Measurements from ENCODE around the gene MYO1D.

DNA sequence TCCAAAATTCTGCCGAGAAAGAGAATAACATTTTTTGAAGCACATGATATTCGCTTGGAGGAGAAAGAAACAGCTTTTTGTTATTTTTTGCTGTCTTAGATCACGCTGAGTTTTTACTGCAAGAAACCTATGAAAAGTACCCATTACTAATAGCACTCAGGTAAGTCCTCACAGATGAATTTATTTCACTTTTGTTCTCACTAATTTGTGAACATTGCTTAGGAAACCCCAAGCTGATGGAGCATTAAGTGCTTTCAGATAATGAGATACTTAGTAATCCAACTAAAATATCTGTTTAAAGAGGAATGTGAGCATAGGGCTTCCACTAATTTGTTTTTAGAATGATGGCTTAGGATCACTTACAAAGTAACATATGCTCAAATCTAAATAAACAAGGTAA is 45.7 kb downstream of the MYO1D start:
- TF ChIP-seq, protein P1, sequence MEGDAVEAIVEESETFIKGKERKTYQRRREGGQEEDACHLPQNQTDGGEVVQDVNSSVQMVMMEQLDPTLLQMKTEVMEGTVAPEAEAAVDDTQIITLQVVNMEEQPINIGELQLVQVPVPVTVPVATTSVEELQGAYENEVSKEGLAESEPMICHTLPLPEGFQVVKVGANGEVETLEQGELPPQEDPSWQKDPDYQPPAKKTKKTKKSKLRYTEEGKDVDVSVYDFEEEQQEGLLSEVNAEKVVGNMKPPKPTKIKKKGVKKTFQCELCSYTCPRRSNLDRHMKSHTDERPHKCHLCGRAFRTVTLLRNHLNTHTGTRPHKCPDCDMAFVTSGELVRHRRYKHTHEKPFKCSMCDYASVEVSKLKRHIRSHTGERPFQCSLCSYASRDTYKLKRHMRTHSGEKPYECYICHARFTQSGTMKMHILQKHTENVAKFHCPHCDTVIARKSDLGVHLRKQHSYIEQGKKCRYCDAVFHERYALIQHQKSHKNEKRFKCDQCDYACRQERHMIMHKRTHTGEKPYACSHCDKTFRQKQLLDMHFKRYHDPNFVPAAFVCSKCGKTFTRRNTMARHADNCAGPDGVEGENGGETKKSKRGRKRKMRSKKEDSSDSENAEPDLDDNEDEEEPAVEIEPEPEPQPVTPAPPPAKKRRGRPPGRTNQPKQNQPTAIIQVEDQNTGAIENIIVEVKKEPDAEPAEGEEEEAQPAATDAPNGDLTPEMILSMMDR (IDR thresholded peaks at IDR 0.05; ENCODE audit: low read depth, low read length): no peak
- TF ChIP-seq EZH2phosphoT487 (IDR thresholded peaks at IDR 0.05; ENCODE audit: low read depth): no peak

Measured in OCI-LY3 (cell line).